K562 (cell line): Measurements from ENCODE around the gene AK4.

Source experiments
- ATF4 ChIP-seq: fragments of 450-650 bp; formaldehyde crosslinking; IDR thresholded peaks from 2 replicates; pipeline ENCODE4 v1.4.0; 2022; ENCODE audit warnings: mild to moderate bottlenecking, moderate library complexity
- LEF1 ChIP-seq: fragments of 450-650 bp; IDR thresholded peaks from 2 replicates; pipeline ENCODE4 v1.6.1; 2016; ENCODE audit warnings: mild to moderate bottlenecking
- YY1 ChIP-seq, 3 experiments: IDR thresholded peaks; 2 replicates each; pipeline ENCODE4 v1.6.1; 2011; ENCODE audit warnings: low read length in 2 of 3, mild to moderate bottlenecking in 2 of 3, moderate library complexity in 2 of 3, borderline replicate concordance in 1 of 3, control low read depth in 1 of 3, low read depth in 1 of 3; ENCODE audit not compliant: insufficient read depth in 3 of 3, insufficient replicate concordance in 2 of 3, control insufficient read depth in 1 of 3, insufficient read length in 1 of 3; ENCODE audit errors: extremely low read depth in 1 of 3

- TF ChIP-seq LEF1 (no peak), ATF4 (CRISPR knock-in tag) (no peak), YY1 (IDR thresholded peaks at IDR 0.05; ENCODE audit: borderline replicate concordance in 1 of 3, control insufficient read depth in 1 of 3, extremely low read depth in 1 of 3, insufficient read depth in 3 of 3, insufficient read length in 1 of 3, insufficient replicate concordance in 2 of 3, low read depth in 1 of 3, low read length in 2 of 3) (no peak)
Measured at GRCh38 chr1:65279070-65279779, 131.2 kb downstream of the AK4 start.
